Measurements from ENCODE around the gene IL16. TPM values are rescaled to one million over a fixed set of nuclear protein-coding genes. Genes with fewer than 3 reads are reported as not detected.

Gene IL16
- total and polyA plus RNA-seq, 11 donors, result 1.2 to 21.6 (median 3.7) TPM

- TF ChIP-seq, protein P1, sequence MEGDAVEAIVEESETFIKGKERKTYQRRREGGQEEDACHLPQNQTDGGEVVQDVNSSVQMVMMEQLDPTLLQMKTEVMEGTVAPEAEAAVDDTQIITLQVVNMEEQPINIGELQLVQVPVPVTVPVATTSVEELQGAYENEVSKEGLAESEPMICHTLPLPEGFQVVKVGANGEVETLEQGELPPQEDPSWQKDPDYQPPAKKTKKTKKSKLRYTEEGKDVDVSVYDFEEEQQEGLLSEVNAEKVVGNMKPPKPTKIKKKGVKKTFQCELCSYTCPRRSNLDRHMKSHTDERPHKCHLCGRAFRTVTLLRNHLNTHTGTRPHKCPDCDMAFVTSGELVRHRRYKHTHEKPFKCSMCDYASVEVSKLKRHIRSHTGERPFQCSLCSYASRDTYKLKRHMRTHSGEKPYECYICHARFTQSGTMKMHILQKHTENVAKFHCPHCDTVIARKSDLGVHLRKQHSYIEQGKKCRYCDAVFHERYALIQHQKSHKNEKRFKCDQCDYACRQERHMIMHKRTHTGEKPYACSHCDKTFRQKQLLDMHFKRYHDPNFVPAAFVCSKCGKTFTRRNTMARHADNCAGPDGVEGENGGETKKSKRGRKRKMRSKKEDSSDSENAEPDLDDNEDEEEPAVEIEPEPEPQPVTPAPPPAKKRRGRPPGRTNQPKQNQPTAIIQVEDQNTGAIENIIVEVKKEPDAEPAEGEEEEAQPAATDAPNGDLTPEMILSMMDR (IDR thresholded peaks at IDR 0.05), result no peak
- TF ChIP-seq POLR2A (IDR thresholded peaks at IDR 0.05), result no peak
- ATAC-seq, result no peak
- Histone ChIP-seq H3K4me1 (peaks cover 0 to 19% (median 13%) of the 10 kb centered on the region in 12 donors), H3K4me3 (no peak overlapping the region), H3K36me3 (peaks cover 0 to 29% (median 0%) of the 10 kb centered on the region in 9 donors), H3K27ac (no peak overlapping the region), H3K27me3 (no peaks in the 10 kb centered on the region), H3K9me3 (no peaks in the 10 kb centered on the region)
- intact Hi-C loops (cut with DNase I), result loop anchor here in 1 of 10 donors (10.0 kb wide), 1 partner anchor 925 kb away; no protein-coding TSS in a partner anchor
- DNase-seq, result no peak
- WGBS, 4 donors, result 81 to 93% (median 89%) methylated on average over 3 of the region's 3 CpGs
These were observed 73.5 kb downstream of the IL16 start for GRCh38 chr15:81270188-81270587.

- no peaks in the 10 kb centered on the region for H3K9me3 ChIP-seq
- H3K36me3 ChIP-seq, result peaks cover 0 to 29% (median 0%) of the 10 kb centered on the region in 9 donors
- no peak for TF ChIP-seq POLR2A (IDR thresholded peaks at IDR 0.05)
- TF ChIP-seq, protein P1 (IDR thresholded peaks at IDR 0.05), result no peak
- intact Hi-C loops (cut with DNase I), result loop anchor here in 1 of 10 donors (10.0 kb wide), 1 partner anchor 924 kb away; no protein-coding TSS in a partner anchor
- ATAC-seq, result no peak
- no peaks in the 10 kb centered on the region for H3K27me3 ChIP-seq
- H3K27ac ChIP-seq, result no peak overlapping the region
- DNase-seq, result no peak
- 91 to 94% (median 93%) methylated on average over 11 of the region's 11 CpGs for WGBS, 4 donors
- H3K4me3 ChIP-seq, result no peak overlapping the region
- peaks cover 0 to 18% (median 8%) of the 10 kb centered on the region in 12 donors for H3K4me1 ChIP-seq
These were observed 74.3 kb downstream of the IL16 start for GRCh38 chr15:81270781-81271491.

DNA sequence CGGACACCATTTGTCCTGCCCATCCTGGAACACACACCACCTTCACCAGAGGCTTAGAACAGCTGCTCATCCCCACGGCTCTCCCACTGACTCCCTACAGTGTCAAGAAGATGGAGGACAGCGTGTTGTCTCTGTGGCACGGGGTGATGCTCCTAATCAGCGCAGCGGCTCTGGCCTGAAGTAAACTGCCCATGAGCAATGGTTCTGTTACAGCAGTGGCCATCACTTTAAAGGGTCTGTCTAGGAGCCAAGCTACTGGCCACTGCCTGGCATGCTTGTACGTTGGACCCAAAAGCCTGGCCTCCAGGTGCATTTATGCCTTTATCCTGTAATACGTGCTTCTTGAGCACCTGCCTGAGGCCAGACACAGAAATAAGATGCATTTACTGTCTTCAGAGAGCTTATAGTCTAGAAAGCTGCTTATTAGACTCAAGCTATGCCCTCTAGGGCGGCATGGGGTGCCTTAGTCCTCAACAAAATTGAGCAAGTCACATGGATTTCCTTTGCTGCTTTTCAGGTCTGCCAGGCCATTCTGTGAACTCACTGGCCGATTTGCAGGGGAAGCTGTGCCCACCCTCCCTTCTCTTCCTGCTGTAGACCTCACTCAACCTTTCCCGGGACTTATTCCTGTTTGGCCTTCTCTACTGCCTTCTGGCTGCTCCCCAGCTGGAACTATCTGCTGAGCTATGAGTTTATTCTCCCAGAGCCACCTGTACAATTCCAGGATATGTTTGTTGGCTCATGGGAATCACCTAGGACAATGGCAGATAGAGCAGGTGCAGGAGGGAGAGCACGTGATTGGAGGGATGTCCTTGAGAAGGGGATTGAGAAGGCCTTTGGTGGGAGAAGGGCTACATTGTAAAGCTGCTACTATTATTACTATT is 75.3 kb downstream of the IL16 start:
- no peak for DNase-seq
- Histone ChIP-seq H3K4me3 (no peak overlapping the region), H3K36me3 (peaks cover 0 to 29% (median 0%) of the 10 kb centered on the region in 9 donors), H3K9me3 (peaks cover 0 to 9% (median 4%) of the 10 kb centered on the region in 12 donors), H3K4me1 (peaks cover 0 to 16% (median 4%) of the 10 kb centered on the region in 12 donors), H3K27me3 (no peaks in the 10 kb centered on the region), H3K27ac (no peak overlapping the region)
- intact Hi-C loops (cut with DNase I), result loop anchor here in 1 of 10 donors (2.0 to 10.0 kb wide), 2 partner anchors 129 to 923 kb away; no protein-coding TSS in a partner anchor
- ATAC-seq, result no peak
- TF ChIP-seq, protein P1 (IDR thresholded peaks at IDR 0.05), result no peak
- TF ChIP-seq POLR2A (IDR thresholded peaks at IDR 0.05), result no peak
- 86 to 91% (median 87%) methylated on average over 12 of the region's 12 CpGs for WGBS, 4 donors
